Mesodermal cell (in vitro differentiated cells): ENCODE data around the gene UHRF1.

ENCODE experiments used
- H3K27ac ChIP-seq: 2 replicates; pipeline ENCODE4 v1.7.0; 2013; ENCODE audit warnings: mild to moderate bottlenecking, low read depth, low read length, moderate library complexity; ENCODE audit not compliant: severe bottlenecking
- H3K36me3 ChIP-seq: 2 replicates; pipeline ENCODE4 v1.7.1; 2013; ENCODE audit warnings: mild to moderate bottlenecking, low read length, moderate library complexity; ENCODE audit not compliant: control insufficient read depth, insufficient read depth
- H3K4me1 ChIP-seq: one replicate; pipeline ENCODE4 v1.7.1; 2013; ENCODE audit warnings: mild to moderate bottlenecking, low read length; ENCODE audit not compliant: insufficient read depth, control insufficient read depth, poor library complexity, severe bottlenecking
- H3K4me3 ChIP-seq: 2 replicates; pipeline ENCODE4 v1.7.0; 2013; ENCODE audit warnings: low read length, control low read depth, mild to moderate bottlenecking; ENCODE audit not compliant: insufficient read depth, poor library complexity, severe bottlenecking; ENCODE audit errors: extremely low read depth
- H3K9me3 ChIP-seq: 2 replicates; pipeline ENCODE4 v1.7.1; 2013; ENCODE audit warnings: mild to moderate bottlenecking, low read length, moderate library complexity; ENCODE audit not compliant: control insufficient read depth
- WGBS, 2 experiments: methylation state at CpG; one replicate each; pipeline ENCODE4 v1.1.5; 2013; ENCODE audit warnings: missing lambda C conversion rate in 2 of 2; ENCODE audit not compliant: insufficient coverage in 2 of 2; 5-methylcytosine and 5-hydroxymethylcytosine counted together

The UHRF1 gene

GRCh38 chr19:4913996-4914735 lies 4.9 kb downstream of the UHRF1 start:
- H3K9me3 ChIP-seq: no peaks in the 10 kb centered on the region
- H3K36me3 ChIP-seq: peaks cover 60% of the 10 kb centered on the region
- peaks cover 30% of the 10 kb centered on the region for H3K4me1 ChIP-seq
- no peak overlapping the region for H3K4me3 ChIP-seq
- peak overlapping the region; percentile 41 for H3K27ac ChIP-seq
- 87 to 92% methylated on average over 15 to 23 of the region's 24 CpGs for WGBS, 2 experiments

DNA sequence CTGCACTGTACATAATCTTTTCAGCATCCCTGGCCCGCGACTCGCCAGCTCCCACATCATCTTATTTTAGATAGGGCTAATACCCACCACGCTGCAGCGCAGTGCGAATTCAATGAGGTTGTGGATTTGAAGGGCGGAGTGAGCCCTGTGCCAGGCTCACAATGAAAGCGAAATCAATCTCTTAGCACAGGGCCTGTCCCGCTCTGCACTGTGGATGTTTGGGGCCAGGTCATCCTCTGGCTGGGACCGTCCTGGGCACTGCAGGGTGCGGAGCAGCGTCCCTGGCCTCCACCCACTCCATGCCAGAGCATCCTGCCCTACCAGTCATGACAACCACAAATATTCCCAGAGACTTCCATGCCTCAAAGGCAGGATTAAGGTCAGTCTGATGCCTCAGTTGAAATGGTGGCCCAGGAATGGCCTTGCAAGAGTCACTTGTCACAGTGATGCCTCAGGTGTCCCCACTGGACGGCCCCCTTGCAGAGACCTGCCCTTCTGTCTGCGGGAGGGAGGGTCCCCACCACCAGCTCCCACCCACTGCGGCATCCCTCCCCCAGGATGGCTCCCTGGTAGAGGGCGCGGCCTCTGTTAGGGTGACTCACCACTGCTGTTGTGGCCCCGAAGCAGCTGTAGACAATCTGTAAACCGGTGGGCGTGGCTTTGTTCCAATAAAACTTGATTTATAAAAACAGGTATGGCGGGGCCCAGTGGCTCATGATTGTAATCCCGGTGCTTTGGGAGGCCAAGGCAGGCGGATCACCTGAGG lies 5.6 kb downstream of the UHRF1 start:
- no peaks in the 10 kb centered on the region for H3K9me3 ChIP-seq
- WGBS, 2 experiments: 88% methylated on average over 15 to 20 of the region's 23 CpGs
- H3K27ac ChIP-seq: peak overlapping the region; percentile 41
- peaks cover 30% of the 10 kb centered on the region for H3K4me1 ChIP-seq
- H3K4me3 ChIP-seq: no peak overlapping the region
- H3K36me3 ChIP-seq: peaks cover 65% of the 10 kb centered on the region

- Histone ChIP-seq H3K9me3 (no peaks in the 10 kb centered on the region), H3K27ac (peak overlapping the region; percentile 23), H3K36me3 (peaks cover 81% of the 10 kb centered on the region), H3K4me3 (no peak overlapping the region), H3K4me1 (peaks cover 20% of the 10 kb centered on the region)
- WGBS, 2 experiments: 92 to 93% methylated on average over 34 to 36 of the region's 41 CpGs
Measured at GRCh38 chr19:4916292-4917082, 7.2 kb downstream of the UHRF1 start.

- Histone ChIP-seq H3K36me3 (peaks cover 61% of the 10 kb centered on the region), H3K4me3 (no peak overlapping the region), H3K4me1 (peaks cover 3% of the 10 kb centered on the region), H3K9me3 (no peaks in the 10 kb centered on the region), H3K27ac (peak overlapping the region; percentile 36)
- 94 to 96% methylated on average over 19 to 20 of the region's 22 CpGs for WGBS, 2 experiments
Measured at GRCh38 chr19:4922530-4923275, 13.4 kb downstream of the UHRF1 start.

GRCh38 chr19:4923276-4923747 lies 14.0 kb downstream of the UHRF1 start:
- H3K9me3 ChIP-seq: no peaks in the 10 kb centered on the region
- no peak overlapping the region for H3K27ac ChIP-seq
- peaks cover 3% of the 10 kb centered on the region for H3K4me1 ChIP-seq
- H3K36me3 ChIP-seq: peaks cover 63% of the 10 kb centered on the region
- 95% methylated on average over 13 to 21 of the region's 21 CpGs for WGBS, 2 experiments
- no peak overlapping the region for H3K4me3 ChIP-seq

GRCh38 chr19:4929186-4929585 lies 19.9 kb downstream of the UHRF1 start:
- H3K4me3 ChIP-seq: no peak overlapping the region
- no peaks in the 10 kb centered on the region for H3K9me3 ChIP-seq
- H3K4me1 ChIP-seq: peaks cover 3% of the 10 kb centered on the region
- 98% methylated on average over 18 to 20 of the region's 22 CpGs for WGBS, 2 experiments
- H3K27ac ChIP-seq: no peak overlapping the region
- peaks cover 67% of the 10 kb centered on the region for H3K36me3 ChIP-seq

GRCh38 chr19:4930664-4931063 lies 21.4 kb downstream of the UHRF1 start:
- H3K4me3 ChIP-seq: no peak overlapping the region
- WGBS, 2 experiments: 92 to 96% methylated on average over 28 of the region's 28 CpGs
- no peak overlapping the region for H3K27ac ChIP-seq
- peaks cover 76% of the 10 kb centered on the region for H3K36me3 ChIP-seq
- no peaks in the 10 kb centered on the region for H3K9me3 ChIP-seq
- H3K4me1 ChIP-seq: peaks cover 3% of the 10 kb centered on the region

DNA sequence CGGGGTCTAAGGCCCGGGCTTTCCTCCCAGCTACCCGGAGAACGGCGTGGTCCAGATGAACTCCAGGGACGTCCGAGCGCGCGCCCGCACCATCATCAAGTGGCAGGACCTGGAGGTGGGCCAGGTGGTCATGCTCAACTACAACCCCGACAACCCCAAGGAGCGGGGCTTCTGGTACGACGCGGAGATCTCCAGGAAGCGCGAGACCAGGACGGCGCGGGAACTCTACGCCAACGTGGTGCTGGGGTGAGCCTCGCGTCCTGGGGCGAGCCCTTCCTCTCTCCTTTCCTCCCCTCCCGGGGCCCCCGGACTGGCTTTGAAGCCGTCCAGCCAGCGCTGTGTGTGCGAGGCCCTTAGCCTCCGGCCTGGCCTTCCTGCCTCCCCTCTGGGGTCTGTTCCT lies 23.4 kb downstream of the UHRF1 start:
- Histone ChIP-seq H3K4me1 (no peaks in the 10 kb centered on the region), H3K27ac (no peak overlapping the region), H3K4me3 (no peak overlapping the region), H3K36me3 (peaks cover 85% of the 10 kb centered on the region), H3K9me3 (no peaks in the 10 kb centered on the region)
- WGBS, 2 experiments: 96 to 97% methylated on average over 32 of the region's 32 CpGs

GRCh38 chr19:4933528-4933927 lies 24.2 kb downstream of the UHRF1 start:
- peaks cover 87% of the 10 kb centered on the region for H3K36me3 ChIP-seq
- 88 to 100% methylated on average over 1 to 2 of the region's 7 CpGs for WGBS, 2 experiments

GRCh38 chr19:4935444-4935843 lies 26.1 kb downstream of the UHRF1 start:
- 97 to 100% methylated on average over 6 to 7 of the region's 8 CpGs for WGBS, 2 experiments
- no peaks in the 10 kb centered on the region for H3K4me1 ChIP-seq
- no peaks in the 10 kb centered on the region for H3K9me3 ChIP-seq
- H3K27ac ChIP-seq: no peak overlapping the region
- peaks cover 89% of the 10 kb centered on the region for H3K36me3 ChIP-seq
- H3K4me3 ChIP-seq: no peak overlapping the region

More at GRCh38 chr19:4933528-4933927, 24.2 kb downstream of the UHRF1 start:
- Histone ChIP-seq H3K27ac (no peak overlapping the region), H3K9me3 (no peaks in the 10 kb centered on the region), H3K4me3 (no peak overlapping the region), H3K4me1 (no peaks in the 10 kb centered on the region)
